Activated naive CD8-positive, alpha-beta T cell (primary cell): ENCODE results near the gene HOTAIR.

Source experiments
- H3K27ac Mint-ChIP-seq: one replicate; pipeline ENCODE4 v1.8.0; 2021; ENCODE audit warnings: mixed read lengths
- H3K27me3 Mint-ChIP-seq: one replicate; pipeline ENCODE4 v1.8.0; 2021; ENCODE audit warnings: mixed read lengths
- H3K36me3 Mint-ChIP-seq: one replicate; pipeline ENCODE4 v1.8.0; 2021; ENCODE audit warnings: mixed read lengths
- H3K4me1 Mint-ChIP-seq: one replicate; pipeline ENCODE4 v1.8.0; 2021; ENCODE audit warnings: low read depth, mixed read lengths
- H3K4me3 Mint-ChIP-seq: one replicate; pipeline ENCODE4 v1.8.0; 2021; ENCODE audit warnings: mild to moderate bottlenecking, mixed read lengths
- H3K9me3 Mint-ChIP-seq: one replicate; pipeline ENCODE4 v1.8.0; 2021; ENCODE audit warnings: low read depth, mixed read lengths

The HOTAIR gene

GRCh38 chr12:54015018-54015931, 40.5 kb upstream of the HOTAIR start:
- Mint-ChIP-seq H3K27me3 (peaks cover 36% of the 10 kb centered on the region), H3K4me1 (peaks cover 27% of the 10 kb centered on the region), H3K27ac (peak overlapping the region; percentile 64), H3K36me3 (no peaks in the 10 kb centered on the region), H3K4me3 (peak overlapping the region; percentile 13), H3K9me3 (no peaks in the 10 kb centered on the region)

GRCh38 chr12:54014377-54015017, 39.7 kb upstream of the HOTAIR start:
- Mint-ChIP-seq H3K4me3 (peak overlapping the region; percentile 13), H3K27ac (no peak overlapping the region), H3K36me3 (no peaks in the 10 kb centered on the region), H3K27me3 (peaks cover 40% of the 10 kb centered on the region), H3K4me1 (peaks cover 28% of the 10 kb centered on the region), H3K9me3 (no peaks in the 10 kb centered on the region)

DNA sequence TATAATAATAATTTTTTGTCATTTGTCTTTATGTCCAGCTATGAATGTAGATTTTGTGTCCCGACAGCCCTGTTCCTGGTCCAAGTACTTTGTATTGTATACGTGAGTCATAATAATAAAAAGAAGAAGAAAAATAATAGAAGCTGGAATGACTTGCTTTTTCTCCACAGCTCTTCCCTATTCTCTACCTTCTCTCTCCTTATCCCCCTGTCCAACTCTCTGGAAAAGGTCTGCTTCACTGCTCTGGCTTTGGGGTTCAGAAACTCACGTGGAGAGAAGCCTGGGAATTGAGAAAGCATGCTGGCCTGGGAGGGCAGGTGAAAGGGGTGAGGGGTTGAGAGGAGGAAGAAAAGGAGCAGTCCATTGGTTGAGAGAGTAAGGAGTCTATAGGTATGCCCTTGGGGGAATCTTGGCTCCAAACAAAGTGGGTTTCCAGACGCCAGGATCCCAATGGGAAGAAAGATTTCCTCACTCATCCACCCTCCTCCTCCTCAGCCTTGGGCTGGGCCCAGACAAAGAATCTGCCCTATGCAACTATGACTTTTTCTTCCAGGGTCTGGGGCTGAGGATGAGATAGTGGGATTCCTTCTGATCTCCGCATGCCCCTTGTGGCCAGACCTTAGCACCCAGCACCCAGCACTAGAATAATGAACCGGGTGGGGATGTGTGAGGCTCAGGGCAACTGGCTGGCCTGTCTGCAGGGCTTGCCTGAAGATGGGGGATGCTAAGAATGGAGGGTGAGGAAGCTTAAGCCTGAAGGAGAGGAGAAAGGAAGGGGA, 38.1 kb upstream of the HOTAIR start:
- H3K27me3 Mint-ChIP-seq, result peaks cover 43% of the 10 kb centered on the region
- H3K4me1 Mint-ChIP-seq, result peaks cover 29% of the 10 kb centered on the region
- no peak overlapping the region for H3K27ac Mint-ChIP-seq
- H3K36me3 Mint-ChIP-seq, result no peaks in the 10 kb centered on the region
- no peaks in the 10 kb centered on the region for H3K9me3 Mint-ChIP-seq
- H3K4me3 Mint-ChIP-seq, result no peak overlapping the region

DNA sequence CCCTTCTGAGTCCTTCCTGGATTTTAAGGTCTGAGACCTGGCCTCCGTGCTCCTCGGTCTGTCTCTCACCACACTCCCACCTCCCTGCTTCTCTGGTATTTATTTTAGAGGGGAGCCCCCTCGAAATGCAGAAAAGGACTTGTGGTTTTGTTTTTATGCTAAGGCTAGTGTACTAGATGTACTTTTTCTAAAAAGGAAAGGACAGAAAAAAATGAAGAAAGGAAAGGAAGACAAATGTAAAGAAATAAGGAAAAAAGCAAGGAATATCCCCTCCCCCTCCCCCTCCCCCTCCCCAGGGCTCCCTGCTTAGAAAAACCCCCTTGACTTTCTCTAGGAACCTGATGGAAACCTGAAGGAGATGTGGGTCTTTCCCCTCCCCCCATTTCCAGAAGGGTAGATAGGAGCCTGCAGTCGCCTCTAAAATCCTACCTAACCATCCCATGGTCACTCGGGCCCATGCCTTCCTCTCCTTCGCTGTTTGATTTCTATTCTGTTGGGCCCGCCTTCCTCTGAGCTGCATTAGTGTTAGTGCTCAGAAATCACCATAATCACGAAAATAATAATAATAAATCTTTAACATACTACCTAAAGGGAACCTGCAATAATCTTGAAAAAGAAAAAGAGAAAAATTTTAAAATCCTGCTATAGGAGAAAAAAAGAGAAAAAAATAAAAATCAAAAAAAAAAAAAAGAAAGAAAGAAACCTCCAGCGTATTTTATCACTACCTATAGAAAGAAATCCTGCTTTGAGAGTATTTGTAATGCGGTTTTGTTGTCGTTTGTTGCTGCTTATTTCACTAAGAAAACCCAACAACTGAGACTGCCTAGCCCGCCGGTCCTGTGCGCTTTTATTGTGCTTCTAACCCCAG, 37.1 kb upstream of the HOTAIR start:
- Mint-ChIP-seq H3K27ac (no peak overlapping the region), H3K4me3 (peak overlapping the region; percentile 48), H3K9me3 (no peaks in the 10 kb centered on the region), H3K36me3 (no peaks in the 10 kb centered on the region), H3K4me1 (peaks cover 23% of the 10 kb centered on the region), H3K27me3 (peaks cover 46% of the 10 kb centered on the region)

DNA sequence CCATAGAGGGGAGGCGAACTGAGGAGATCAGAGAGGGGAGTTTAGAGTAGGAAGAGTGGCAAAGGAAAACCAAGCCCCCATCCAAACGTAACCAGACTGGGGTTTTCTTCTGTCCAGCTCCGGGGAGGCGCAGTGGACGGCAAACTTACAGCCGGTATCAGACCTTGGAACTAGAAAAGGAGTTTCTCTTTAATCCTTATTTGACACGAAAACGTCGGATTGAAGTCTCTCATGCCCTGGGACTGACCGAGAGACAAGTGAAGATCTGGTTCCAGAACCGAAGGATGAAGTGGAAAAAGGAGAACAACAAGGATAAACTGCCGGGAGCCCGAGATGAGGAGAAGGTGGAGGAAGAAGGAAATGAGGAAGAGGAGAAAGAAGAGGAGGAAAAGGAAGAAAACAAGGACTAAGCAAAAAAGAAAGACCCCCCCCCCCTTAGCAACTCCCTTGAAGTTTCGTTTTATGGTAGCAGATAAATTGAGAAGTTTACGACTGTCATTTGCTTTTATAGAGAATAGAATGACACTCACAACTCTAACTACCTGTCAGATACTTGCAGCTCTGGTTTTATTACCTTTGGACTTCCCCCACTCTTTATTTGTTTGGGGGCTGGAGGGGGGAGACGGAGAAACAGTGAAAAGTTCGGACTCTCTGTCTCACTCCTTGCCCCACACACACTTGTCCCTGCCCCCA, 36.4 kb upstream of the HOTAIR start:
- Mint-ChIP-seq H3K27ac (no peak overlapping the region), H3K4me3 (peak overlapping the region; percentile 60), H3K36me3 (no peaks in the 10 kb centered on the region), H3K4me1 (peaks cover 27% of the 10 kb centered on the region), H3K9me3 (no peaks in the 10 kb centered on the region), H3K27me3 (peaks cover 49% of the 10 kb centered on the region)

DNA sequence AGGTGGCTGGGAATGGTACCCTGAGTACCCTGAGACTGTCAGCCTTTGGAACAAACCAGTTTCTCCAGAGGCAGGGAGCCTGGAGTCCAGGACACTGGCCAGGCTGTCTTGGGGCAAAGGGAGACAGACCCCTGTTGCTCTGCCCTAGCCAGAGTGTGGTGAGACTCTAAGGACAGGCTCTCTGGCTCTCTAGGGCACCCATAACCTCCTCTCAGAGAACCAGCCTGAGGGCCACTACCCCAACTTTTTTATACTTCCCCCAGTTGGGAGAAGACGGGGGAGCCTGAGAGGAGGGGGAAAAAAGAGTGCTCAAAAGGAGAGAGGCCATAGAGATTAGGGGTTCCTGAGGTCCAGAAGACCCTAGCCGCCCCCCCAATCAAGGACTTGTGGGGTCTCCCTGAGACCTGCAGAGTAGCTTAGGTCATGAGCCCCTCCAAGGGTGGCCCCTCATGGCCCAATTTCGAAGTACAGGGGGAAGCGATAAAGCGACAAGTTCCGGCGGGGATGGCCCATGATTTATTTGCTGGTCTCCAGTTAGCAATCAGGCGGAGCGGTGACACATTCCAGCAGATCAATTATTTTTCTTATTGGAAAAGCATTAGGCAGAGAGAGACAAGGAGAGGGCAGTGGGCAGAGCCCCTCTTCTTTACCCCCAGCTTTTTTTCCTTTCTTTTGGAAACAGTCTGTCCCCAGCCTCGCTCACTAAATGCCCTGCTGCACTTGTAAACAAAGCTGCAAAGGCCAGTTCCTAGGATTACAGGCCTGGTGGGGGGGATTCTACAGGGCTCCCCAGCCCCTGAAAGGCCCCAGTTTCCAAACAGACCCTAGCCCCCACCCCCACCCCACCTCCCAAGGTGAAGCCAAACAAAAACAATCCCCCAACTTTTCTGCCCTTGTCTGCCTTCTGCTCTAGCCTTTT, 35.6 kb upstream of the HOTAIR start:
- Mint-ChIP-seq H3K36me3 (no peaks in the 10 kb centered on the region), H3K9me3 (no peaks in the 10 kb centered on the region), H3K27ac (no peak overlapping the region), H3K4me1 (peaks cover 30% of the 10 kb centered on the region), H3K27me3 (peaks cover 54% of the 10 kb centered on the region), H3K4me3 (peak overlapping the region; percentile 42)

- peaks cover 26% of the 10 kb centered on the region for H3K4me1 Mint-ChIP-seq
- H3K27ac Mint-ChIP-seq, result peak overlapping the region; percentile 22
- H3K27me3 Mint-ChIP-seq, result peaks cover 49% of the 10 kb centered on the region
- no peaks in the 10 kb centered on the region for H3K9me3 Mint-ChIP-seq
- peak overlapping the region; percentile 80 for H3K4me3 Mint-ChIP-seq
- H3K36me3 Mint-ChIP-seq, result no peaks in the 10 kb centered on the region
Observed at GRCh38 chr12:54009171-54010052, 34.7 kb upstream of the HOTAIR start.

DNA sequence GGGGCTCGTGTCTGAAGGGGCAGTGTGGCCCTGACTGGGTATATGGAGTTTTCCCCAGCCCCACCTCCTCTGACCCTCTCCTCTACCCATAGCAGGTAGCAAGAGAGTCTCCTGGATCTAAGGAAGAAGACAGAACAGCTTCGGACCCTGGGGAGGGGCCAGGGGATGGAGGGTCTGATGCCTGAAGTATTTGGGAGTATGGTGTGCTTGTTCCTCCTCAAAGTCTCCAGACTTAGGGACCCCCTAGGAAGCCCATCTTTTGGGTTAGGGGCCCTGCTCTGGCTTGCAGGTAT, 33.5 kb upstream of the HOTAIR start:
- Mint-ChIP-seq H3K27me3 (peaks cover 53% of the 10 kb centered on the region), H3K4me1 (peaks cover 26% of the 10 kb centered on the region), H3K27ac (no peak overlapping the region), H3K9me3 (no peaks in the 10 kb centered on the region), H3K4me3 (no peak overlapping the region), H3K36me3 (no peaks in the 10 kb centered on the region)

- H3K36me3 Mint-ChIP-seq, result no peaks in the 10 kb centered on the region
- H3K27me3 Mint-ChIP-seq, result peaks cover 53% of the 10 kb centered on the region
- no peaks in the 10 kb centered on the region for H3K9me3 Mint-ChIP-seq
- H3K4me3 Mint-ChIP-seq, result no peak overlapping the region
- H3K4me1 Mint-ChIP-seq, result peaks cover 26% of the 10 kb centered on the region
- no peak overlapping the region for H3K27ac Mint-ChIP-seq
Observed at GRCh38 chr12:54007538-54008259, 32.9 kb upstream of the HOTAIR start.

DNA sequence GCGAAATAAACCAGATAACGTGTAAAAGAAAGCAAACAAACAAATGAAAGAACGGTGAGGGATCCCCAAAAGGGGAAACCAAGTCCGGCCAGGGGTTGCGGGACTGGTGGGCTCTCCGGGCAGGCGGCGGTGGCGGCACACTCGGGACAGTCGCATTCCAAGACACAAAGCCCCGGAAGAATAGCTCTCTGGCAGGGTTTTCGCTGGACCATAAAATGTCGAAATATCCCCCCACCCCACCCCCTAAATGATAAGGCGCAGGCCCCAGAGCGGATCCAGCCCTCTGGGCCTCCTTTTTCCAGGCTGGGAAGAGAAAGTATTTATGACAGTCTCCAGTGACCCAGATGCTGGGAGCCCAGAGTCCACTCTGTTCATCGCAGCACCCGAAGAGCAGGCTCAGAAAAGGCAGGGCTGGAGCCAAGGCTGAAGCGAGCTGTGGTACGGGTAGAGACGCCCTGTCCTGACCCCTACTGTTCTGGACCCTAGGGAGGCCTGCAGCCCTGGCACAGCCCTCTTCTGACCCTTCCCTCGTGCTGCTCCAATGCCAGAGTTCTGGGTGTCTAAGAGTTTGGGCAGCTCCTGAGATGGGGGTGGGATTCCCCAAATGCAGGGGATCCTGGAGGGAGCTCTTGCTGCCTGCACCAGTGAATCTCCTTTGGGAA, 31.9 kb upstream of the HOTAIR start:
- peaks cover 29% of the 10 kb centered on the region for H3K4me1 Mint-ChIP-seq
- H3K27ac Mint-ChIP-seq, result no peak overlapping the region
- H3K9me3 Mint-ChIP-seq, result no peaks in the 10 kb centered on the region
- peak overlapping the region; percentile 85 for H3K4me3 Mint-ChIP-seq
- H3K36me3 Mint-ChIP-seq, result no peaks in the 10 kb centered on the region
- peaks cover 55% of the 10 kb centered on the region for H3K27me3 Mint-ChIP-seq

- Mint-ChIP-seq H3K4me1 (peaks cover 23% of the 10 kb centered on the region), H3K36me3 (no peaks in the 10 kb centered on the region), H3K27me3 (peaks cover 48% of the 10 kb centered on the region), H3K4me3 (peak overlapping the region; percentile 85), H3K9me3 (no peaks in the 10 kb centered on the region), H3K27ac (no peak overlapping the region)
Observed at GRCh38 chr12:54005853-54006558, 31.3 kb upstream of the HOTAIR start.
